ENCODE measurements around the gene DIPK1B. TPM values are rescaled to one million over a fixed set of nuclear protein-coding genes. Genes with fewer than 3 reads are reported as not detected.

The DIPK1B gene
- polyA plus RNA-seq, 1 donor from 2014 or later, result 65.1 TPM

- no peaks in the 10 kb centered on the region for H3K36me3 ChIP-seq (ENCODE audit: insufficient read depth, low read length)
- H3K27me3 ChIP-seq (ENCODE audit: insufficient read depth, low read depth, low read length), result no peaks in the 10 kb centered on the region
- H3F3A ChIP-seq (ENCODE audit: insufficient read depth, low read length, poor library complexity, severe bottlenecking), result no peaks in the 10 kb centered on the region
- H3K27ac ChIP-seq (ENCODE audit: low read length), result no peak overlapping the region
- no peak overlapping the region for H3K4me3 ChIP-seq (ENCODE audit: low read length)
- H3K79me2 ChIP-seq (replicated peaks; ENCODE audit: insufficient read depth, low read length), result no peaks in the 10 kb centered on the region
- H3K9ac ChIP-seq (ENCODE audit: low read length), result no peak overlapping the region
- H3K4me2 ChIP-seq (ENCODE audit: low read length), result no peak overlapping the region
- no peaks in the 10 kb centered on the region for H4K20me1 ChIP-seq (ENCODE audit: insufficient read depth)
- no peaks in the 10 kb centered on the region for H3K9me3 ChIP-seq (ENCODE audit: low read length)
- no peak for TF ChIP-seq EP300 (conservative IDR thresholded peaks at IDR 0.05; ENCODE audit: poor library complexity, severe bottlenecking)
- no peak for TF ChIP-seq EZH2 (IDR thresholded peaks at IDR 0.05; ENCODE audit: borderline replicate concordance, insufficient read depth, low read length, poor library complexity, severe bottlenecking)
- TF ChIP-seq RAD21 (conservative IDR thresholded peaks at IDR 0.05), result no peak
- no peak for TF ChIP-seq TAF1 (IDR thresholded peaks at IDR 0.05; ENCODE audit: low read depth)
- TF ChIP-seq SMC3 (conservative IDR thresholded peaks at IDR 0.05; ENCODE audit: poor library complexity), result no peak
- H3K9me2 ChIP-seq (ENCODE audit: insufficient read depth, low read length), result no peaks in the 10 kb centered on the region
- H2AFZ ChIP-seq (ENCODE audit: low read depth, low read length), result no peak overlapping the region
Observed at GRCh38 chr9:136667940-136668760, 44.2 kb upstream of the DIPK1B start.

- Histone ChIP-seq H3K27ac (ENCODE audit: low read length) (no peak overlapping the region), H3K27me3 (ENCODE audit: insufficient read depth, low read depth, low read length) (no peaks in the 10 kb centered on the region), H3K4me2 (ENCODE audit: low read length) (no peak overlapping the region), H3K79me2 (replicated peaks; ENCODE audit: insufficient read depth, low read length) (no peaks in the 10 kb centered on the region), H2AFZ (ENCODE audit: low read depth, low read length) (no peak overlapping the region), H3K9ac (ENCODE audit: low read length) (no peak overlapping the region), H3K4me3 (ENCODE audit: low read length) (no peak overlapping the region), H3K9me2 (ENCODE audit: insufficient read depth, low read length) (no peaks in the 10 kb centered on the region), H3K36me3 (ENCODE audit: insufficient read depth, low read length) (no peaks in the 10 kb centered on the region), H3K9me3 (ENCODE audit: low read length) (no peaks in the 10 kb centered on the region), H4K20me1 (ENCODE audit: insufficient read depth) (no peaks in the 10 kb centered on the region), H3F3A (ENCODE audit: insufficient read depth, low read length, poor library complexity, severe bottlenecking) (no peaks in the 10 kb centered on the region)
- TF ChIP-seq SMC3 (conservative IDR thresholded peaks at IDR 0.05; ENCODE audit: poor library complexity), result no peak
- TF ChIP-seq EZH2 (IDR thresholded peaks at IDR 0.05; ENCODE audit: borderline replicate concordance, insufficient read depth, low read length, poor library complexity, severe bottlenecking), result no peak
- no peak for TF ChIP-seq POLR2AphosphoS5 (IDR thresholded peaks at IDR 0.05)
Observed at GRCh38 chr9:136668983-136669790, 43.2 kb upstream of the DIPK1B start.

GRCh38 chr9:136669791-136670464, 42.4 kb upstream of the DIPK1B start:
- Histone ChIP-seq H3K9me2 (ENCODE audit: insufficient read depth, low read length) (no peaks in the 10 kb centered on the region), H4K20me1 (ENCODE audit: insufficient read depth) (no peaks in the 10 kb centered on the region), H3F3A (ENCODE audit: insufficient read depth, low read length, poor library complexity, severe bottlenecking) (no peaks in the 10 kb centered on the region), H3K4me2 (ENCODE audit: low read length) (no peak overlapping the region), H3K9ac (ENCODE audit: low read length) (no peak overlapping the region), H3K4me3 (ENCODE audit: low read length) (no peak overlapping the region), H2AFZ (ENCODE audit: low read depth, low read length) (no peak overlapping the region), H3K27me3 (ENCODE audit: insufficient read depth, low read depth, low read length) (no peaks in the 10 kb centered on the region), H3K27ac (ENCODE audit: low read length) (no peak overlapping the region), H3K36me3 (ENCODE audit: insufficient read depth, low read length) (no peaks in the 10 kb centered on the region), H3K9me3 (ENCODE audit: low read length) (no peaks in the 10 kb centered on the region), H3K79me2 (replicated peaks; ENCODE audit: insufficient read depth, low read length) (no peaks in the 10 kb centered on the region)
- TF ChIP-seq CTCF (IDR thresholded peaks at IDR 0.05; ENCODE audit: poor library complexity, severe bottlenecking), result no peak
- TF ChIP-seq POLR2AphosphoS5 (IDR thresholded peaks at IDR 0.05), result no peak
- no peak for TF ChIP-seq RAD21 (conservative IDR thresholded peaks at IDR 0.05)
- no peak for TF ChIP-seq EZH2 (IDR thresholded peaks at IDR 0.05; ENCODE audit: borderline replicate concordance, insufficient read depth, low read length, poor library complexity, severe bottlenecking)
- no peak for TF ChIP-seq SMC3 (conservative IDR thresholded peaks at IDR 0.05; ENCODE audit: poor library complexity)
- no peak for TF ChIP-seq TAF1 (IDR thresholded peaks at IDR 0.05; ENCODE audit: low read depth)
- TF ChIP-seq EP300 (conservative IDR thresholded peaks at IDR 0.05; ENCODE audit: poor library complexity, severe bottlenecking), result no peak
- no peak for TF ChIP-seq MXI1 (conservative IDR thresholded peaks at IDR 0.05; ENCODE audit: poor library complexity, severe bottlenecking)
- no peak for TF ChIP-seq REST (IDR thresholded peaks at IDR 0.05; ENCODE audit: borderline replicate concordance)

All from neural cell (in vitro differentiated cells).